ENCODE results near the gene SPRING1.

Gene SPRING1

GRCh38 chr12:116708826-116709756 lies 28.8 kb downstream of the SPRING1 start:
- peak; percentile 15 to 20 (median 18) for DNase-seq (ENCODE audit: low read depth in 3 of 3)

GRCh38 chr12:116707751-116708150 lies 30.1 kb downstream of the SPRING1 start:
- DNase-seq (ENCODE audit: low read depth in 3 of 3), result no peak

GRCh38 chr12:116703214-116703795 lies 34.6 kb downstream of the SPRING1 start:
- peak; percentile 38 to 44 (median 40) for DNase-seq (ENCODE audit: low read depth in 3 of 3)

GRCh38 chr12:116701432-116701831 lies 36.4 kb downstream of the SPRING1 start:
- DNase-seq (ENCODE audit: low read depth in 3 of 3), result no peak

- no peak for DNase-seq (ENCODE audit: low read depth in 3 of 3)
Observed at GRCh38 chr12:116700066-116700465, 37.8 kb downstream of the SPRING1 start.

GRCh38 chr12:116698554-116699075 lies 39.3 kb downstream of the SPRING1 start:
- no peak for DNase-seq (ENCODE audit: low read depth in 3 of 3)

- DNase-seq (ENCODE audit: low read depth in 3 of 3), result no peak
Observed at GRCh38 chr12:116698116-116698515, 39.8 kb downstream of the SPRING1 start.

- DNase-seq (ENCODE audit: low read depth in 3 of 3), result no peak
Observed at GRCh38 chr12:116697716-116698115, 40.2 kb downstream of the SPRING1 start.

GRCh38 chr12:116697305-116697704 lies 40.6 kb downstream of the SPRING1 start:
- no peak for DNase-seq (ENCODE audit: low read depth in 3 of 3)

- DNase-seq (ENCODE audit: low read depth in 3 of 3), result no peak
Observed at GRCh38 chr12:116695464-116695725, 42.5 kb downstream of the SPRING1 start.

- DNase-seq (ENCODE audit: low read depth in 3 of 3), result no peak
Observed at GRCh38 chr12:116694653-116695463, 43.0 kb downstream of the SPRING1 start.

- DNase-seq (ENCODE audit: low read depth in 3 of 3), result no peak
Observed at GRCh38 chr12:116693286-116694227, 44.3 kb downstream of the SPRING1 start.

GRCh38 chr12:116692605-116693004 lies 45.3 kb downstream of the SPRING1 start:
- DNase-seq (ENCODE audit: low read depth in 3 of 3), result no peak

- no peak for DNase-seq (ENCODE audit: low read depth in 3 of 3)
Observed at GRCh38 chr12:116691636-116692035, 46.2 kb downstream of the SPRING1 start.

- no peak for DNase-seq (ENCODE audit: low read depth in 3 of 3)
Observed at GRCh38 chr12:116691205-116691604, 46.7 kb downstream of the SPRING1 start.

- DNase-seq (ENCODE audit: low read depth in 3 of 3), result no peak
Observed at GRCh38 chr12:116689979-116690744, 47.7 kb downstream of the SPRING1 start.

GRCh38 chr12:116689521-116689920 lies 48.3 kb downstream of the SPRING1 start:
- DNase-seq (ENCODE audit: low read depth in 3 of 3), result no peak
